HepG2 (cell line): ENCODE results near the gene RBP5. TPM values are rescaled to one million over a fixed set of nuclear protein-coding genes. Genes with fewer than 3 reads are reported as not detected.

ENCODE experiments used
- ASH2L ChIP-seq: fragments of 300-600, 200-600 bp; sonication (generic); IDR thresholded peaks from 2 replicates; pipeline ENCODE4 v1.7.0; 2017; ENCODE audit warnings: low read depth, mild to moderate bottlenecking, moderate library complexity, mixed read lengths, low read length; ENCODE audit not compliant: insufficient read length
- E2F5 ChIP-seq: sonication (generic); formaldehyde crosslinking; conservative IDR thresholded peaks from 2 replicates; pipeline ENCODE4 v1.4.0; 2020; ENCODE audit warnings: missing genetic modification reagents
- ERF ChIP-seq: IDR thresholded peaks from 2 replicates; pipeline ENCODE4 v1.6.1; 2018; ENCODE audit warnings: missing biosample characterization, missing genetic modification reagents
- FUBP1 ChIP-seq: sonication (generic); formaldehyde crosslinking; IDR thresholded peaks from 2 replicates; pipeline ENCODE4 v1.5.1; 2020; ENCODE audit warnings: missing genetic modification reagents, mild to moderate bottlenecking, borderline replicate concordance
- GABPA ChIP-seq, 2 experiments: IDR thresholded peaks; 2 replicates each; pipeline ENCODE4 v1.6.1; 2011 to 2016; ENCODE audit warnings: low read depth in 2 of 2, low read length in 1 of 2, missing biosample characterization in 1 of 2, missing genetic modification characterization in 1 of 2
- HES4 ChIP-seq: sonication (generic); formaldehyde crosslinking; IDR thresholded peaks from 2 replicates; pipeline ENCODE4 v1.9.0; 2021; ENCODE audit warnings: mild to moderate bottlenecking, missing genetic modification reagents, borderline replicate concordance
- HMGA1 ChIP-seq: sonication (generic); formaldehyde crosslinking; conservative IDR thresholded peaks from 2 replicates; pipeline ENCODE4 v1.4.0; 2020; ENCODE audit warnings: missing genetic modification reagents
- HNF1A ChIP-seq, 2 experiments: sonication (generic) in 1 of 2; formaldehyde crosslinking in 1 of 2; IDR thresholded peaks; 2 replicates each; pipeline versions ENCODE4 v1.4.0 to v1.6.1; 2016 to 2020; ENCODE audit warnings: borderline replicate concordance in 1 of 2, low read depth in 1 of 2, mild to moderate bottlenecking in 1 of 2, missing genetic modification reagents in 1 of 2
- IKZF1 ChIP-seq: fragments of 450-650 bp; IDR thresholded peaks from 2 replicates; pipeline ENCODE4 v1.7.1; 2016
- MIXL1 ChIP-seq: IDR thresholded peaks from 2 replicates; pipeline ENCODE4 v1.6.1; 2016
- SKI ChIP-seq: fragments of 450-650 bp; IDR thresholded peaks from one replicate; pipeline ENCODE4 v1.6.1; 2018; ENCODE audit warnings: mild to moderate bottlenecking; ENCODE audit not compliant: partially characterized antibody
- TBP ChIP-seq: sonication (generic); formaldehyde crosslinking; IDR thresholded peaks from 2 replicates; pipeline ENCODE4 v1.5.0; 2020; ENCODE audit warnings: missing genetic modification reagents
- TCF7 ChIP-seq: sonication (generic); IDR thresholded peaks from 2 replicates; pipeline ENCODE4 v1.6.1; 2016; ENCODE audit warnings: antibody characterized with exemption, low read depth
- ZFP91 ChIP-seq: sonication (generic); formaldehyde crosslinking; IDR thresholded peaks from 2 replicates; pipeline ENCODE4 v1.9.0; 2022; ENCODE audit warnings: missing genetic modification reagents, mild to moderate bottlenecking, borderline replicate concordance
- ZKSCAN5 ChIP-seq: sonication (generic); formaldehyde crosslinking; IDR thresholded peaks from 2 replicates; pipeline ENCODE4 v1.5.1; 2020; ENCODE audit warnings: mild to moderate bottlenecking, missing genetic modification reagents
- ZNF124 ChIP-seq: sonication (generic); formaldehyde crosslinking; IDR thresholded peaks from 2 replicates; pipeline ENCODE4 v1.4.0; 2020; ENCODE audit warnings: missing genetic modification reagents
- ZNF143 ChIP-seq: sonication (generic); formaldehyde crosslinking; IDR thresholded peaks from 2 replicates; pipeline ENCODE4 v1.4.0; 2020; ENCODE audit warnings: missing genetic modification reagents
- ZNF460 ChIP-seq: sonication (generic); formaldehyde crosslinking; IDR thresholded peaks from 2 replicates; pipeline ENCODE4 v1.5.1; 2020; ENCODE audit warnings: missing genetic modification reagents, mild to moderate bottlenecking, borderline replicate concordance
- ZNF549 ChIP-seq: sonication (generic); formaldehyde crosslinking; IDR thresholded peaks from 2 replicates; pipeline ENCODE4 v1.5.0; 2020; ENCODE audit warnings: missing genetic modification reagents
- ZNF670 ChIP-seq: sonication (generic); formaldehyde crosslinking; IDR thresholded peaks from 2 replicates; pipeline ENCODE4 v1.8.0; 2022; ENCODE audit warnings: mild to moderate bottlenecking, missing genetic modification reagents, borderline replicate concordance
- ZNF766 ChIP-seq: sonication (generic); formaldehyde crosslinking; IDR thresholded peaks from 2 replicates; pipeline ENCODE4 v1.5.0; 2020; ENCODE audit warnings: missing genetic modification reagents, borderline replicate concordance
- ZSCAN9 ChIP-seq: IDR thresholded peaks from 2 replicates; pipeline ENCODE4 v1.6.1; 2016; ENCODE audit warnings: borderline replicate concordance
- polyA plus RNA-seq, 8 experiments: library from polyadenylated mRNA; depleted of rRNA in 3 of 8; stranded (reverse) in 7 of 8; unstranded in 1 of 8; fragments of >200 nt; fragmentation: Illumina TruSeq in 4 of 8; extraction: Trizol in 4 of 8; gene quantifications; 2 replicates each; pipeline versions ENCODE4 v1.2.1 to v1.2.3, GENCODE V29; 2011 to 2016; ENCODE audit warnings: low read depth in 4 of 8, missing spikeins in 1 of 8, mixed read lengths in 1 of 8; ENCODE audit not compliant: insufficient read depth in 1 of 8
- total RNA-seq, 5 experiments: library from RNA; depleted of rRNA; stranded (reverse); fragments of >200 nt; fragmentation: Illumina TruSeq; extraction: Trizol; gene quantifications; 2 replicates each; pipeline ENCODE4 v1.2.3, GENCODE V29; 2016; ENCODE audit warnings: low read depth in 1 of 5

Gene RBP5
- total and polyA plus RNA-seq, 2 of the 13 experiments (the other 11 are each of a cell fraction or from before 2014, with no cell fraction given): 13.8 to 19.8 TPM

- TF ChIP-seq HNF1A (IDR thresholded peaks at IDR 0.05; ENCODE audit: low read depth) (0 out of 2 replicates have a peak, but pooled peaks have one; percentile 43), HNF1A (CRISPR knock-in tag; IDR thresholded peaks at IDR 0.05; ENCODE audit: borderline replicate concordance) (peak; percentile 26; the same call in 1 of the 2 replicates), E2F5 (CRISPR knock-in tag) (no peak), ASH2L (peak; percentile 5), ZKSCAN5 (CRISPR knock-in tag) (no peak), GABPA (IDR thresholded peaks at IDR 0.05; ENCODE audit: low read depth, low read length) (peak; percentile 39), GABPA (CRISPR knock-in tag; IDR thresholded peaks at IDR 0.05; ENCODE audit: low read depth) (peak; percentile 68), ZSCAN9 (CRISPR knock-in tag) (no peak), IKZF1 (no peak), ZNF670 (no peak), HES4 (CRISPR knock-in tag) (no peak), TCF7 (no peak), MIXL1 (CRISPR knock-in tag) (0 out of 2 replicates have a peak, but pooled peaks have one; percentile 30), ZNF124 (CRISPR knock-in tag) (no peak), ZNF766 (CRISPR knock-in tag) (no peak), ERF (peak; percentile 72; the same call in 1 of the 2 replicates), ZNF460 (CRISPR knock-in tag) (no peak), TBP (CRISPR knock-in tag) (no peak), FUBP1 (CRISPR knock-in tag) (no peak), HMGA1 (CRISPR knock-in tag) (no peak), ZNF143 (CRISPR knock-in tag) (no peak), SKI (peak; percentile 35), ZNF549 (CRISPR knock-in tag) (no peak), ZFP91 (CRISPR knock-in tag) (peak; percentile 35)
Observed at GRCh38 chr12:7127916-7128626, 618 bp downstream of the RBP5 start (continued).
